ENCODE data around the gene PCYT1B. TPM values are rescaled to one million over a fixed set of nuclear protein-coding genes. Genes with fewer than 3 reads are reported as not detected.
"Not testable (repeated sequence)": the region's sequence is repeated elsewhere in the genome, so short reads cannot be mapped to it uniquely, and the experiment has no call there.

Gene PCYT1B
- total RNA-seq, 4 donors from 2014 or later = 0.25 TPM; not detected in 3

GRCh38 chrX:24659646-24660045 is 12.5 kb upstream of the PCYT1B start:
- TF ChIP-seq CTCF (IDR thresholded peaks at IDR 0.05) = no peak
- ATAC-seq (ENCODE audit: low FRiP score) (no peak), DNase-seq (ENCODE audit: low spot score) (no peak)

- DNase-seq (ENCODE audit: low spot score) (no peak), ATAC-seq (ENCODE audit: low FRiP score) (no peak)
- no peak for TF ChIP-seq CTCF (IDR thresholded peaks at IDR 0.05)
Measured at GRCh38 chrX:24659106-24659505, 12.0 kb upstream of the PCYT1B start.

- TF ChIP-seq CTCF (IDR thresholded peaks at IDR 0.05) = no peak
- ATAC-seq (ENCODE audit: low FRiP score) (no peak), DNase-seq (ENCODE audit: low spot score) (no peak)
Measured at GRCh38 chrX:24658421-24658820, 11.3 kb upstream of the PCYT1B start.

GRCh38 chrX:24657671-24658386 is 10.7 kb upstream of the PCYT1B start:
- TF ChIP-seq CTCF (IDR thresholded peaks at IDR 0.05) = no peak
- no peak for ATAC-seq (ENCODE audit: low FRiP score)

GRCh38 chrX:24655679-24656078 is 8.5 kb upstream of the PCYT1B start:
- ATAC-seq (ENCODE audit: low FRiP score); DNase-seq (ENCODE audit: low spot score): not testable (repeated sequence)

More at GRCh38 chrX:24657671-24658386, 10.7 kb upstream of the PCYT1B start:
- no peak for DNase-seq (ENCODE audit: low spot score)

- ATAC-seq (ENCODE audit: low FRiP score) (no peak), DNase-seq (ENCODE audit: low spot score) (no peak)
- no peak for TF ChIP-seq CTCF (IDR thresholded peaks at IDR 0.05)
Measured at GRCh38 chrX:24651783-24652182, 4.6 kb upstream of the PCYT1B start.

- DNase-seq (ENCODE audit: low spot score) = no peak
- no peak for TF ChIP-seq CTCF (IDR thresholded peaks at IDR 0.05)
- no peak for ATAC-seq (ENCODE audit: low FRiP score)
Measured at GRCh38 chrX:24648495-24648894, 1.3 kb upstream of the PCYT1B start.
